GM18870 (cell line): Measurements from ENCODE around the gene PXYLP1.
A peak's percentile ranks its signal among the peaks of the same experiment; 100 is the strongest.
"Not testable (repeated sequence)": the region's sequence is repeated elsewhere in the genome, so short reads cannot be mapped to it uniquely, and the experiment has no call there.

Experiments
- ATAC-seq: cut with Tn5 transposase; IDR thresholded peaks from one replicate; pipeline ENCODE4 v1.9.1; 2021; ENCODE audit warnings: moderate library complexity; ENCODE audit not compliant: unreplicated experiment

Gene PXYLP1

DNA sequence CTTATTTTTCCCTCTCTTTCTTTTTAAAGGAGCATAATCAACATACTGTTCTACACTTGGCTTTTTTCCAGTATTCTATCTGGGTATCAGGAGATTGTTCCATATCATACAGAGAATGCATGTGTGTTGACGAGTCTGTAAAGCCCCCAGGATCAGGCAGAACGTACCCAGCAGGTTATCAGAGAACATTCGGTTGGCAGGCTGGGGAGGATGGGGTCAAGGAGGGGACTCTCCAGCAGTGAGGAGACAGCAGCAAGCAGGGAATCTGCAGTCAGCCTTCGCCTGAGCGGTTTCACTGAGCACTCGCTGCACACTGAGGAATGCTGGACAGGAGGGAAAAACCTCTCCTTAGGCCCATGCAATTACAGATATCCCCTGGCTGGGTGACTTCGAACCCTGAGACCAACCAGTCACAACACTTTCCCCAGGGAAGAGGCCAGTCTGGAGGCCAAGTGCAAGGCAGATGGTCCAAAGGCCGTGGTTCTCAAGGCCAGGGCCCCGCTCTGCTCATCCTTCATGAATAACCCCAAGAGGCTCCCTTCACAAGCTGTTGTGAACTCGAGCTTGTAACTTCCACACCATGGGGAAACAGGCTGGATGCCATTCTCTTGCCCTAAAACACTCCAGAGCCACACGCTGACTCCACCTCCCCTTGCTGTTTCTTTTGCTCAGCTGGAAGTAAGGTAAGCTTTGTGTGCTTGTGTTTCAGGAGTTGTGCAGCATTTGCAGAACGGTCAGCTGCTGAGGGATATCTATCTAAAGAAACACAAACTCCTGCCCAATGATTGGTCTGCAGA is 60.1 kb downstream of the PXYLP1 start:
- ATAC-seq = no peak

GRCh38 chr3:141292356-141293058 is 60.9 kb downstream of the PXYLP1 start:
- ATAC-seq = no peak

- no peak for ATAC-seq
These were observed 62.7 kb downstream of the PXYLP1 start for GRCh38 chr3:141294301-141294700.

DNA sequence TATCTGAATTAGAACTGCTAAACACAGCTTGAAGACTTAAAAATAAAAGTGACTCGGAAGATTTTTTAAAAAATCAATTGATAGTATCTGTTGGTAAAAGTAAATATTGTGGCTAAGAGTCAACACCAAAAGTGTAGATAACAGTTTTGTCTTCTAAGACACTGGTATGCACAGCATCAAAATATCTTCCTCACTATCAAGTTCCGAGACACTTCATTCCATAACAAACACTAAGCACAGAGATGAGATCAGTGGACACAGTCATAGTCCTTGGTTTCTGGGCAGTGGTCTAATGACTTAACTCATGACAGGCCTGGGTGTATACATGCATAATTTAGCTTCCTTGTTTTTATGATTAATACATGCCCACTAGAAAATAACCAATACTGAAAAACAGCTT is 63.2 kb downstream of the PXYLP1 start:
- ATAC-seq = no peak

DNA sequence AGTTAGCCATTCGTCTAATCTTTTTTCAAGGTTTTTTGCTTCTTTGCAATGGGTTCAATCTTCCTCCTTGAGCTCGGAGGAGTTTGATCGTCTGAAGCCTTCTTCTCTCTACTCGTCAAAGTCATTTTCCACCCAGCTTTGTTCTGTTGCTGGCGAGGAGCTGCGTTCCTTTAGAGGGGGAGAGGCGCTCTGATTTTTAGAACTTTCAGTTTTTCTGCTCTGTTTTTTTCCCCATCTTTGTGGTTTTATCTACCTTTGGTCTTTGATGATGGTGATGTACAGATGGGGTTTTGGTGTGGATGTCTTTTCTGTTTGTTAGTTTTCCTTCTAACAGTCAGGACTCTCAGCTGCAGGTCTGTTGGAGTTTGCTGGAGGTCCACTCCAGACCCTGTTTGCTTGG is 68.8 kb downstream of the PXYLP1 start:
- not testable (repeated sequence) for ATAC-seq

DNA sequence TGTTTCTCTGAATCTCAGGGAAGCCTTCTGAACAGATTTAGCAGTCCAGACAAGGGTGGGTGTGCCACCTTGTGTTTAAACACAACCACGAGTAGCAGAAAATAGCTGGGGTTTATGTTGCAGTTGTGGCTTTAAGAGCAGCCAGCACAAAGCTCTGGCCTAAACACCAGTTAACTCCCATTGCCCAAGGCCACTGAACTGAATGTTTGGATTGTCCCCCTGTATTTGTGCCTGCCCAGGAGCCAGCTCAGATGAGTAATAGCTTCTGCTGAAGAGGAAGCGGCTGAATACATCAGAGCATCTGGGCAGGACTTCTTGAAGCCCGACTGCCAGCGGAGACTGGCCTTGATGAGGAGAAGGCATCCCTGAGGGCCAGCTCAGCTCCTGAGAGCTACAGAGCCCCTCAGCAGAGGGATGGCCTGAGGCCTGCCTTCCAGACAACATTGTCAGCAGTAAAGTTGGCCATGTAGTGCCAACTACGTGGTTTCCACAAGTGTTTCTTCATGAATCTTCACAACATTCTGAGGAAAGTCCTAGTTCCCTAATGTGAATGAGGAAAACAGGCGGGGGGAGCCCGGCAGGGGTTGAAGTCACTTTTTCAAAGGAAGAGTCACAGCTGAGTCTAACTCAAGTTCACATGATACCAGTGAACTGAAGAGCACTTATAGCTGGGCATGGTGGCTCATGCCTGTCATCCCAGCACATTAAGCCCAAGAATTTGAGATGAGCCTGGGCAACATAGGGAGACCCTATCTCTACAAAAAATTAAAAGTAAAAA is 70.9 kb downstream of the PXYLP1 start:
- ATAC-seq = no peak

- ATAC-seq = no peak
These were observed 72.0 kb downstream of the PXYLP1 start for GRCh38 chr3:141303481-141304223.

DNA sequence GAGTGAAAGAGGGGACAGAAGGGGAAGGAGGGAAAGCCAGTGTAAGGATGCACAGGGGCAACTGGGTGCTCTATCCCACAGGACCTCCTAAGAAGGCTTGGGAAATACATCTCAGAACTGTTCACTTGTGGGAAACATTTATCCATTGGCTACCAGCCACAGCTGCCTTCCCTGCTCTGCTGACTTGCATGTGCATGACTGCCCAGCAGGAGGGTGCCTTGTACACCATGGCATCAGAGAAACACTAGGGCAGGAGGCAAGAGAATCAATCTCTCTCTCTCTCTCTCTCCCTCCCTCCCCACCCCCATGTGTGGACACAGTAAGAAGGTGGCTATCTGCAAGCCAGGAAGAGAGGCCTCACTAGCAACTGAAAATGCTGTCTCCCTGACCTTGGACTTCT is 73.8 kb downstream of the PXYLP1 start:
- ATAC-seq = no peak

DNA sequence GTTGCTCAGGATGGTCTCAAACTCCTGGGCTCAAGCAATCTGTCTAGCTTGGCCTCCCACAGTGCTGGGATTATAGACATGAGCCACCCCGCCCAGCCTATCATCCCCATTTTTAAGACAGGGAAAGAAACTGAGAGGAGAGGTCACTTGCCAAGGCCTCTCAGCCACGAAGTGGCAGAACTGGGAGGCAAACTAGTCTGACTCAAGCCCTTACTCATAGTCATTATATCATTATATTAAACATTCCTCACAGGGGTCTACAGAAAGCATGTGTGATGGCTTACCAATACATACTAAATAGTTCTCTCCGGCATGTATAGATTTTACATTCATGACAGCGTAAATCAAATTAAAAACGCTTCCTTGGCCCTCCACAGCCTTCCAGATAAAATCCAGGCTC is 74.7 kb downstream of the PXYLP1 start:
- ATAC-seq = no peak

GRCh38 chr3:141306922-141307321 is 75.3 kb downstream of the PXYLP1 start:
- ATAC-seq = no peak

DNA sequence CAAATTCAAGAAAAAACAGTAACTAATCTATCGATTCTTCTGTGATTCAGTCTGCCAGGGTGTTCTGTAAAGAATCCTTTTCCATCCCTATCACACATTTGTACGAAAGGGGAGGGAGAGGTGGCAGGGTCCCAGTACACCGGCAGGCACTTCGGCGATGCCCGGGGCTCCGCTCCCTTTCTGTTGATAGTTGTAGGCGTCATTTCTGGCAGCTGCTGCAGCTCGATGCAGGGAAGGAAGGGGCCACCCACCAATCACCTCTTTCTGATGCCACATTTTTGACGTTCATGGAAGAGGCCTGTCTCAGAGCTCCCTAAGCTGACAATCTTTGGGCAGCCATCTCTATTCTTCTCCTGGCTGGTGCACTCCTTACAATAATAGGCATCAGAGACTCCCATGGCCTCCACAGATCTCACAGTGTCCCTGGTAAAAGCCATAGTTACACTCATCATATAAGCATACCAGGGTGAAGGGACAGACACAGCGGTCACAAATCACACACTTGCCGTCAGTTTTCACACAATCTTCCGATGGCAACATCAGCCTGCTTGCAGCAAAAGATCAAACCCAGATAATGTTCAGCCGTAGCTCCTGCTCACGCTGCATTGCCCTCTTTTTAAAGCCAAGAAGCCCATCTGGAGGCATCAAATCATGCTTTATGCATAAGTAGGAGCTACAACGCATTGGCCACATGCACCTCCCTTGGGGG is 75.9 kb downstream of the PXYLP1 start:
- ATAC-seq = no peak

DNA sequence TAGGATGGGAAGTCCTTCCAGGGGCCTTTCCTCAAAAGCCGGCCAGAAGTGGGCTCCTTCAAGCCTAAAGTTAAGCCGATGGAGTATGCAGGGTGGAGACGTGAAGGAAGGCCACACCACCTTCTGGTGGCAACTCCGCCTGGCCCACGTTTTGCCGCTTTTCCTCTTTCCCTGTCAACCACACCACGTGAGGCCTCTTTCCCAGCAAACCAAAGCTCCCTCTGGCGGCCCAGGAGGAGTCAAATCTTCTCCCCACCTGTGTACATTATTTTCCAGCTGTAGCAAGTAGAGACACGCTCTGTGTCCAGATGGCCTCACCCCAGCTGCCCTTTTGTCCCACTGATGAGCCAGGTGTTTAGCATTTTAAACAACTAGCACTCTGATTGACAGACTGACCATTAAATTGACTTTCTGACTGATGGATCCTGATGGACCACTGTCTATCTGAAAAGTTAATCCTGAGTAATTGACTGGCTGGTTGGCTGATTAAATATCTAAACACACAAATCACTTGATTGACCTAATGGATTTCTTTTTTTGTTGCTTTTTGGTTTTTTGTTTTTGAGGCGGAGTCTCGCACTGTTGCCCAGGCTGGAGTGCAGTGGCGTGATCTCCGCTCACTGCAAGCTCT is 77.1 kb downstream of the PXYLP1 start:
- ATAC-seq = no peak

DNA sequence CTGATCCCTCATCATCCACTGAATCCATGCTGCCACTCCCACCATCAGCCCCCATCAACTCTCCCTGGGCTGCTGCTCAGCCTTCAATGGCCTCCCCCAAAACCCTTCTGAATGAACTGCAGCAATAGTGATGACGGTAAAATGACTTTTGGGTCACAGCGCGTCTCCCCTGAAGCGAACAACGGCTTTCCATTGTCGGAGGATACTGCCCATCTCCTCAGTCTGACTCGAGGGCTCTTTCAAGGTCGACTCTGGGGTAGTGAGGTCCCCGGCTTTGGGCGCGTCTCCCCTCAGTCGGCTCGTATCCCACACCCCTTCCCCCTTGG is 79.5 kb downstream of the PXYLP1 start:
- no peak for ATAC-seq

DNA sequence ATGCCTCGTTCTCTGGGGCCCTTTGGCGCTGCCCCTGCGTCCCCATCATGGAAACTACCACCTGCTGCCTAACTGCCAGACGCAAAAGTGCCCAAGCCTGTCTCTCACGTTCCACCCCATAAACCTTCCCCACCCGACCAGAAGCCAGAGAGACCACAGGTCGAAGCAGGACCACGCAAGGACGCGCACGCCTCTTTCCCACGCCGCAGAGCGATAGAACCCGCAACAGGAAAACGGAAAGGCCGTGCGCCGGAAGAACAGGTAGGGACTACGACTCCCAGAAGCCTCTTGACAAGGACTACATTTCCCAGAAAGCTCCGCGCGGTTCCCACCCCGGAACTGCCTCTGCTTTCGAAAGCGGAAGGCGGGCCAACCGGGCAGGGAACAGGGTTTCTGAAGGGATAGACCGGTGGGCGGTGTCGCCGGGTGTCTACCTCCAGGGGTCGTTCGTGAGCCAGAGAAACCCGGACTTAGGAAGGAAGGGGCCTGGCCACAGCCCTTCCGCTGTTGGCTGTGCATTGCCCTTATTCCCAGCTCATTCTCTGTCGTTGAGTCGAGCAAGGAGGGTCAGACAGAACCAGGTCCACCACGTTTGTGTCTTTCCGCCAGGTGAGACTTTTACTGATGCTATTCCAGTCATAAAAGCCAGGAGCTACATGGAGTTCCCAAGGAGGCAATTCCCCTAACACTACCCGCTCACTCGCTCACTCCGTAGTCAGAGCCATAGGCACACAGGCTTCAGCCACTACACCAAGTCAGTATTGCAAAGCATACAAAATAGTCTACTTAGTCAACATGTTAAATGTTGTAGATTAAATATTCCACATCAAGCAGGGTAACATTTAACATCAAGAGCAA is 80.1 kb downstream of the PXYLP1 start:
- ATAC-seq = peak; percentile 95

DNA sequence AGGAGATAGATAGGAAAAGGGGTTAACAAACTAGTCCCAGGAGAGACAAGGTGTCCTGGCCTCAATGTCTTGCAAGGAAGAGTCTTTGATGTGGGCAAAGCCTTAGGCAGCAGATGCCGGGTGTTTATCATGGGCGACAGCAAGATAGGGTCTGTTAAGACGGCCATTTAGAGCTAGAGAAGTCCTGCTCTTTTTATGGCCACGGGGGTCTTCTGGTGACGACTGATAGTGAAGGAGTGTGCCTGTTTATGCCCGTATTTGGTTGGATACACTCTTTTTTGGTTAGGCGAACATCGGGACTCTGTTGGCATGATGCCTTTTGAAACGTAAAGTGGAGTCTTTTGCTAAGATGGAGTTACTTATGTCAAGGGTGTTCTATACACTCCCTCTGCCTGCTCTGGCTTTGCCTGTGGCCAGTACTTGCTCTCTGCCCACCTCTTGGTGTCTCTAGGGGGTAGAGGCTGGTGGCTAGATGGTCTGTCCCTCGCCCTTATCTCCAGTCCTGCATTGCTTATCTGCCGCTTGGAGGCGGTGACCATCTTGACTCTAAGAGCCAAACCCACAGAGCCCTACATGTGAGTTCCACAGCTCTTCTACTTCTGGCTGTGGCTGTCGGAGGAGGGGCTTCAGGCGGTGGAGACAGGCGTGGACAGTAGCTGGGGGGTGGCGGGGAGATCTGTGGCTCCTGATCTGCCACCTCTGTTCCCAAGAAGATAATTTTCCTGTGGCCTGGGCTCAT is 80.9 kb downstream of the PXYLP1 start:
- no peak for ATAC-seq

GRCh38 chr3:141313093-141313683 is 81.6 kb downstream of the PXYLP1 start:
- no peak for ATAC-seq

- not testable (repeated sequence) for ATAC-seq
These were observed 82.8 kb downstream of the PXYLP1 start for GRCh38 chr3:141314415-141314814.

DNA sequence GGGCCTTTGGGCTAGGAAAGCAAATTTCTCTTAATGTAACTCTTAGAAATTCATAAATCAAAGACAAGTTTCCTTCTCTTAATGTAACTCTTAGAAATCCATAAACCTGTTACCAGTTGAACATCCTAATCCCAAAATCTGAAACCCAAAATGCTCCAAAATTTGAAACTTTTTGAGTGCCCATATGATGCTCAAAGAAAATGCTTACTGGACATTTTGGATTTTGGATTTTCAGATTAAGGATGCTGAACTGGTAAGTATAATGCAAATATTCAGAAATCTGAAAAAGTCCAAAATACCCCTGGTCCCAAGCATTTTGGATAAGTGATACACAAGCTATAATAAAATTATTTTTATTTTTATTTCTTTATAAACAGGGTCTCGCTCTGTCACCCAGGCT is 85.2 kb downstream of the PXYLP1 start:
- no peak for ATAC-seq
